HG03378 (cell line): ENCODE results near the gene GARS1.
"Not testable (repeated sequence)": the region's sequence is repeated elsewhere in the genome, so short reads cannot be mapped to it uniquely, and the experiment has no call there.

Experiments
- ATAC-seq: cut with Tn5 transposase; IDR thresholded peaks from one replicate; pipeline ENCODE4 v1.9.1; 2021; ENCODE audit warnings: mild to moderate bottlenecking, moderate library complexity; ENCODE audit not compliant: unreplicated experiment

Gene GARS1

GRCh38 chr7:30570238-30570637, 24.4 kb upstream of the GARS1 start:
- not testable (repeated sequence) for ATAC-seq

DNA sequence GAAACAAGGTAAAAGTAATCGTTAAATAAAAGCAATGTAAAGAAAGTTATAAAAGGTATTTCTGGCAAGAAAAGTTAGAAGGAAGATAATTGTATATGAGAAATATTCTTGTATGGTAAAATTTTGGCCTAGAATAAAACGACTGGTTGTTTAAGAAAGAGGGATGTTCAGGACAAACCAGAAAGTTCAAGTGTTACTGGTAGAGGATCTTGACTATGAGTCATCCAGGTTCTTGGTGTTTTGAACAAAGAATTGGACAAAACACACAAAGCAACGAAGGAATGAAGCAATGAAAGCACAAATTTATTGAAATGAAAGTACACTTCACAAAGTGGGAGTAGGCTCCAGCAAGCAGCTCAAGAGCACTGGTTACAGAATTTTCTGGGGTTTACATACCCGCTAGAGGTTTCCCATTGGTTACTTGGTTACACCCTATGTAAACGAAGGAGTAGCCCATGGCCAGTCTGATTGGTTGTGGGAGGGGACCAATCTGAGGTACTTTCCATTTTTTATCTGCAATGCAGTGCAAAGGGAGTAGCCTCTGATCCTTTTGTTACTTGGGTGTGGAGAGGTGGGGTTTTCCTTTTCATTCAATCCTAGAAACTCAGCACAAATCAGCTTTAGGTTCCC, 22.4 kb upstream of the GARS1 start:
- ATAC-seq, result no peak

DNA sequence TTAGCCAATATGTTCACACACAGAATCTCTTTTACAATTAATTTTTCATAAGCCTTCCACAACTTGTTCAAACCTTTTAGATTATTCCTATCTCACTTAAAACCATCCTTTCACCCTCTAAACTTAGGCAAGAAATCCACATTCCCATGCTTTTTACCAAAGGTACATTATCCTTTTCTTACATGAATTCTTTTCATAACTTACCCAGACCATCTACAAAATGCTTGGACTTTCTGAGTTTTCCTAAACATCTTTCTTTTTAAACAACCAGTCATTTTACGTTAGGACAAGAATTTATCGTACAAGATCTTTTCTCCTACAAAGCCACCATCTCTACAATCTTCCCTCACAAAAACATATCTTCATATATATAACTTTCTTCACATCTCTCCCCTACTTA, 18.8 kb upstream of the GARS1 start:
- no peak for ATAC-seq

DNA sequence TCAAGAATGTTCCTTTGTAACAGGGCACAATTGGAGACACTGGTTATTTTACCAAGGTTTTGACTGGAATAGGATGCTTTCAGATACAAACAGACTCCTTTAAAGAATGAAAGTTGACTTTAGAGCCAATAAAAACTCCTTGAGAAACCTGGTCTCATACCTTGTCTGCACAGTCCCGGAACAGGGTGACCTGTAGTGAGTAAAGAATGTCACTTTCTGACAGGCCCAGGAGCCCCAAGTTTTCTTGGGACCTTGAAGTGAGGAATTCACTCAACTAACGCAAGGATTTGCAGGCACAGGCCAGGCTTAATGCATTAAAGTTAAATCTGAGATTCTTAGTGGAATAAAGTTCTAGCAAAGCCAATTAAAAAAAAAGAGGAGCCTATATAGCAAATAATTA, 11.5 kb upstream of the GARS1 start:
- no peak for ATAC-seq

GRCh38 chr7:30584415-30584814, 10.3 kb upstream of the GARS1 start:
- no peak for ATAC-seq

DNA sequence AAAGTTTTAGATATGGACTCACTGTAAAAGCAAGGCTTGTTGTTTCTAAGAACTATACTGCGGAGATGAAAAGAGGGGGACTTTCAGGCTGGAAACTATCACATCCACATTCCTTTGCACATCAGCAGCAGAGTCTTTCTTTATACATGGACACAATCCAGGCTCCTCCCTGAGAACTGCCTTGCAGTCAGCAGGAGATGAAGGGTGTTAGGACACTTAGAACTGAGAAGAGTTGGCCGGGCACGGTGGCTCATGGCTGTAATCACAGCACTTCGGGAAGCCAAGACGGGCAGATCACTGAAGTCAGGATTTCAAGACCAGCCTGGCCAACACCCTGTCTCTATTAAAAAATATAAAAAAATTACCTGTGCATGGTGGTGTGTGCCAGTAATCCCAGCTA, 9.7 kb upstream of the GARS1 start:
- ATAC-seq, result no peak

GRCh38 chr7:30585675-30586074, 9.0 kb upstream of the GARS1 start:
- no peak for ATAC-seq

DNA sequence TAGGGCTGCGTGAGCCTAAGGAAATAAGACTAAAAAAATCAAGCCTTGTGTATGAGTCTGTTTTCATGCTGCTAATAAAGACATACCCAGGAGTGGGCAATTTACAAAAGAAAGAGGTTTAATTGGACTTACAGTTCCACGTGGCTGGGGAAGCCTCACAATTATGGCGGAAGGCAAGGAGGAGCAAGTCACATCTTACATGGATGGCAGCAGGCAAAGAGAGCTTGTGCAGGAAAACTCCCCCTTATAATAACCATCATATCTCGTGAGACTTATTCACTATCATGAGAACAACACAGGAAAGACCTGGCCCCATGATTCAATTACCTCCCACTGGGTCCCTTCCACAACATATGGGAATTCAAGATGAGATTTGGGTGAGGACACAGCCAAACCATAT, 7.1 kb upstream of the GARS1 start:
- not testable (repeated sequence) for ATAC-seq

DNA sequence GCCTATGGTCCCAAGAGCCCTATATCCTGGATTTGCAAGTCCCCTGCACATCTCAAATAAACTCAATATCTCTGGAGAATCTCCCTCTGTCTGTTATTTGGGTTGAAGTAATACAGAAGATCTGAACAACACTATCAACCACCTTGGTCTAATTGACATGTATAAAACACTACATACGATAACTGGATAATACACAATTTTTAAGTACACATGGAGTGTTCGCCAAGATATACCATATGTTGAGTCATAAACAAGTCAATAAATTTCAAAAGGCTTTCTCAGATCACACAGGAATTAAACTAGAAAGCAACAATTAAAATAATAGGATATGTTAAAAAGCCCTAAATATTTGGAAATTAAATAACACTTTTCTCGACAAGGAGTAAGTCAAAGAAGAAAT, 5.6 kb upstream of the GARS1 start:
- ATAC-seq, result no peak

- peak; percentile 36 for ATAC-seq
These were observed 584 bp upstream of the GARS1 start for GRCh38 chr7:30594048-30594539.

DNA sequence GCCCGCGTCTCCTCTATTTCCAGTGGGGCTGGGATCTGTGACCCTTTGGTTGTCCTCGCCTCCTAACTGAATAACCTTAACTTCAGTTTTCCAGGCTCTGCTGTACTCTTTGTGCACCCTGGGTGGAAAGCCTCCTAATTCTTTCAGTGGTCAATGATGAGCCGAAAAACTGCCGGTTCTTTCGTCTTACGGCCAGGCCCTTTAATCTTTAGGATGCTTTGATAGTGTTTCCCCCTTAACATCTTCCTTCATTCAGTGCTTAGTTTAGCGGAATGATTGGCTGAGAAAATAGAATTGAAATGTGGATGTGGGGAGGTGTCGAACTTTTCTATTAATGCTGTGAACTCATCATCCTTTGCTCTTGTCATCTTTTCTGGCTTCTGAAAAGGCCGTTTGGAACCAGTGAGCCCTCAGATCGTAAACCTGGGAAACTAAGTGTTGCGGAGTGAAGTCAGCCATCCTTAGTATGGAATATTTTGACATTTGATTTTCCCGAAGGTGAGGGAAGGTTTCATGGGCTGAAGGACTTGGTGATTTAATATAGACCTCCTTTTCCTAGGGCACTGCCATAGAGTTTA, 847 bp downstream of the GARS1 start:
- no peak for ATAC-seq

DNA sequence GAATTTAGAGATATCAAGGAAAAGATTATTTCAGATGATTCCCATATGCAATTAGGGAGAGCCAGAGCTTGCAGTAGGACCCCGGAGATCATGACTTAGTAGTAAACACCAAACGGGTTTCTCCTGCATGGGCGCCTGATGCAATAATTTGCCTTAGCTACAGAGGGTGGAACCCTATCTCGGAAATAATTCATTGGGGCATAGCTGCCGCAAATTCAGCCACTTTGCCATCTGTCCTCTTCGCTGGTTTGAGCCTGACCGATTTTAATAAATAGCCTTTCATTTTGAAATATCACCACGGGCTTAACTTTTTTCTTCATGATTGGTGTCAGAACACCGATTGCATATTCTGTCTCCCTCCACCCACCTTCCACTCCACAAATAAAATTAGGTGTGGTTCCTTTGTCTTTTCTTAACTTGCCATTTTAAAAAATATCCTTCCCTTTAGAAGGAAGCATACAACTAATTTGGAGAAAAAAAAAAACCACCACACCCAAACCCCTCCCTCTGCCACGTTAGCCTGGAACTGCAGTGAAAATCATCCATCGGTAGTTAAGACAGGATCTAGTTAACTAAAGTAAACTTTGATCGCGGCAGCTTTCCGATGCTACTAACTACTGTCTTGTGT, 1.4 kb downstream of the GARS1 start:
- no peak for ATAC-seq

- no peak for ATAC-seq
These were observed 2.0 kb downstream of the GARS1 start for GRCh38 chr7:30596721-30597120.

DNA sequence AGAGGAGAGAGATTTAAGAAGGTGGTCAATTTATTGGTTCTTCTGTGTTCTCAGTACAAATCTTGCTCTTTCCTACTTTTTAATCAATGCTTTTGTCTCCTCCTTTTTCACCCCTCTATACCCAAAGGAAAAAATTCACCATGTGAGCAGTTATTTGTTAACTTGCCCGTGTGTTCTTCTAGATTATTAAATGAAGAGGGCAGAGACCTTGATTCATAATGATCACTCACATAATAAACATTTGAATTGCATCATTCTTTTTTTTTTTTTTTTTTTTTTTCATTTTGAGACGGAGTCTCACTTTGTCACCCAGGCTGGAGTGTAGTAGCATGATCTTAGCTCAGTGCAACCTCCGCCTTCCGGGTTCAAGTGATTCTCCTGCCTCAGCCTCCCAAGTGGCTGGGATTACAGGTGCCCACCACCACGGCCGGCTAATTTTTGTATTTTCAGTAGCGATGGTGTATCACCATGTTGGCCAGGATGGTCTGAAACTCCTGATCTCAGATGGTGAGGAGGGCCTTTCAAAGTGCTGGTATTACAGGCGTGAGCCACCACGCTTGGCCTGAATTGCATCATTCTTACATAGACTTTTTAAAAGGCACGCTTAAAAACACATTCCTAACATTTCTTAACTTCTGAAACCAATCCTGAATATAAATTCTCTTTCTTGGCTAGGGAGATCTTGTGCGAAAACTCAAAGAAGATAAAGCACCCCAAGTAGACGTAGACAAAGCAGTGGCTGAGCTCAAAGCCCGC, 3.6 kb downstream of the GARS1 start:
- ATAC-seq, result no peak

GRCh38 chr7:30604901-30605300, 10.2 kb downstream of the GARS1 start:
- ATAC-seq, result no peak

- no peak for ATAC-seq
These were observed 11.2 kb downstream of the GARS1 start for GRCh38 chr7:30605832-30606231.

DNA sequence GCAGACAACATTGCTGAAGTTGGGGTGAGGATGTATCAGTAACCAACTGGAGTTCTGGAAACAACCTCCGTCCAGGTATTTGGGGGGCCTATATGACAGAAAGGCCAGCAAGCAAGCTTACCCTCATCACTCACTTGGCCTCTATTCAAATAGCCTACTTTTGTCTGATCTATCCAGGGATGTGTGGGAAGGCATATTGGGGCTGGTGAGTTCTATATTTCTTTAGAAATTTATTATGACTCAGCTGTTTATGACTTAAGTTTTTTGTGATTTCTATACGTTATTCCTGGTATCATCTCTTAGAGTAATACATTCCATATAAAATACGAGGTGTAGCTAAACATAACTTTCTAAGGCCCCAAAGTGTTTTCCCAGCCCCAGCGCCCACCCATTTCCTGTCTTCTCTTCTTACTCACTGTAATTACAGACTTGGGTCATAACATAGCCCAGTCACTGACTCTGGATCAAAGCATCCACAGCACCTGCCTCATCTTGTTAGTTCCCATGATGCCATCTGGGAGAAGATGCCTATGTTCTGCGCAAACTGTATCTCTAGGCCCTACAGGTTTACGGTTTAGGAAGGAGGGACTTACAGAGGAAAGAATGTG, 18.1 kb downstream of the GARS1 start:
- ATAC-seq, result no peak

DNA sequence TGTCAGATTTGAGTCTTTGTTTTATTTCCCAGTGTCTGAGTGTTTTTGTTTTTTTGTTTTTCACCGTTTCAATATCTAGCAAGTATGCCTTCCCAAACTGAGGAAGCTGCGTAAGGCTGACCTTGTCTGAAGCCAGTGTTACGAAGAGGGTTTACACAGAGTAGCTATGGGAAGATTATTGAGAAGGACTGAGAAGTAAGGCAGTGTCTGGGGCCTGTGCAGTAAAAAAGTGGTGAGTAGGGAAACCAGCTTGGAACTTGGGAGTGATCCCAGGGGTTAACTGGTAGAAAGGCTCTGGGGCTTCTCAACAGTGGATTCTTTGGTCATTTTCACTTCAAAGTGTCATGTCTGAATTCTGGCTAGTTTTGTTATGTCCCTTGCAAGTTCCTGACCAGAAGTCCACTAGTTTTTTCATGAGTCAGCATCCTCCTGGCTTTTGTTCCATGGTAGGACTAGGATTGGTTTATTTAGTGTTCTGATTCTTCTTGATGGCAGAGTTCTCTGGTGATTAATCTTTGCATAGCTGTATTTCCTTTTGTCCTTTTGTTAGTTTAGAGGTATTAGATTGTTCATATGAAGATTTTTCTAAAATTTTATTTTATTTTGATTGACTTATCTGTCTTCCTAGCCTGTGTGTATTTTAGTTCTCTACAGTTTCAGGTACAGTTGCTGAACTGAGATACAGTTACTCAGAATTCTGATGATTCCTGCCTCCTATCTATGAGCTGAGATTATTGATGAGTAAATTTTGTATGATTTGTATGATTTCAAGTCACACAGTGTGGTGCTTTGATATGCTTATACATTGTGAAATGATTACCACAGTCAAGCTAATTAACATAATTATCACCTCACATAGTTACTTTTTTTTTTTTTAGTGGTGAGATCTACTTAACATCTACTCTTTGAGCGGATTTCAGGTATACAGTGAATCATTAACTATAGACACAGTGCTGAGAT, 19.0 kb downstream of the GARS1 start:
- no peak for ATAC-seq

GRCh38 chr7:30616318-30616717, 21.6 kb downstream of the GARS1 start:
- ATAC-seq, result no peak

GRCh38 chr7:30617359-30617758, 22.7 kb downstream of the GARS1 start:
- ATAC-seq, result no peak
